Measurements from ENCODE around the gene BCAS1.

BCAS1 gene

GRCh38 chr20:53923566-53924369, 146.6 kb downstream of the BCAS1 start:
- no peaks in the 10 kb centered on the region for H3K9me3 ChIP-seq (ENCODE audit: control insufficient read depth, insufficient read depth, low read depth, low read length)
- H3K4me1 ChIP-seq (ENCODE audit: control insufficient read depth, insufficient read depth, low read length) = no peaks in the 10 kb centered on the region; the same call in 1 of the 2 replicates
- H3K27ac ChIP-seq (ENCODE audit: extremely low read depth, low read depth, low read length) = no peak overlapping the region
- TF ChIP-seq ZNF133 (tag by site-specific recombination; IDR thresholded peaks at IDR 0.05) (no peak), ZNF184 (tag by site-specific recombination; IDR thresholded peaks at IDR 0.05) (peak; percentile 87), ZNF132 (tag by site-specific recombination; IDR thresholded peaks at IDR 0.05; ENCODE audit: borderline replicate concordance) (no peak), ZBTB21 (tag by site-specific recombination; IDR thresholded peaks at IDR 0.05) (no peak)
- H3K36me3 ChIP-seq (ENCODE audit: control insufficient read depth in 2 of 2, insufficient read depth in 1 of 2, low read length in 2 of 2) = no peaks in the 10 kb centered on the region
- ChIA-PET CTCF (interaction anchor here (0.6 to 3.5 kb wide), 2 partner anchors 8 to 62 kb away, joined by 5 to 14 read pairs; no protein-coding TSS in a partner anchor), POLR2A (no interaction called here)
- no peak overlapping the region for H3K4me3 ChIP-seq (ENCODE audit: low read depth, low read length)

- no peak overlapping the region for H3K4me3 ChIP-seq (ENCODE audit: low read depth, low read length)
- H3K36me3 ChIP-seq (ENCODE audit: control insufficient read depth in 2 of 2, insufficient read depth in 1 of 2, low read length in 2 of 2) = no peaks in the 10 kb centered on the region
- H3K9me3 ChIP-seq (ENCODE audit: control insufficient read depth, insufficient read depth, low read depth, low read length) = no peaks in the 10 kb centered on the region
- ChIA-PET POLR2A (no interaction called here), CTCF (interaction anchor here (0.6 kb wide), 2 partner anchors 17 to 61 kb away, joined by 4 to 5 read pairs; no protein-coding TSS in a partner anchor)
- no peaks in the 10 kb centered on the region; the same call in 1 of the 2 replicates for H3K4me1 ChIP-seq (ENCODE audit: control insufficient read depth, insufficient read depth, low read length)
- TF ChIP-seq ZNF747 (tag by site-specific recombination; IDR thresholded peaks at IDR 0.05) = no peak
- no peak overlapping the region for H3K27ac ChIP-seq (ENCODE audit: extremely low read depth, low read depth, low read length)
Measured at GRCh38 chr20:53922901-53923314, 147.5 kb downstream of the BCAS1 start.

DNA sequence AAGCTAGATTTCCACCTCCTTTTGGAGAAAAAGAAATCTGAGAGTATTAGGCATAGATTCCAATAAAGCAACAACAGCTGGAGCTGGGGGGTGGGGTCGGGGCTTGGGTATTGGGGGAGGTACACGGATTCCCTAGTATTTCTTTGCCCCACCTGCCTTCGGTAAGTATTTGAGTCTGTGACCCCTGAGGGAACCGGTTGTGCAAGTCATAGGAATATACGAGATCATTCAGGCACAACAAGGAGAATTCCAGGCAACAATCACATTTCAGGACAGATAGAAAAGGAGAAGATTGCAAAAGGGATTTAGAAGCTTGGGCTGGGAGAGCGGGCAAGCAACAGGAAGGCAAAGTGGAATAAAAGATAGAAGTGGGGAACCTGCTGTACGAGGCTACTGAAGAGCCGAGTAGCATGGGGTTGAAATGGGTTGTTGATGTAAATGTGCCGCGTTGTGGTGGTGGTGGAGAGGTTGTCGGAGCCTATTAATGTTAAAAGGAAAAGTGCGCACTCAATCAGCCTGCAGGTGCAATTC, 148.9 kb downstream of the BCAS1 start:
- POLR2A ChIA-PET = no interaction called here
- H3K4me1 ChIP-seq (ENCODE audit: control insufficient read depth, insufficient read depth, low read length) = no peaks in the 10 kb centered on the region; the same call in 1 of the 2 replicates
- H3K4me3 ChIP-seq (ENCODE audit: low read depth, low read length) = no peak overlapping the region
- H3K9me3 ChIP-seq (ENCODE audit: control insufficient read depth, insufficient read depth, low read depth, low read length) = no peaks in the 10 kb centered on the region
- TF ChIP-seq OSR2 (tag by site-specific recombination; IDR thresholded peaks at IDR 0.05) = no peak
- no peak for TF ChIP-seq ZNF670 (tag by site-specific recombination; IDR thresholded peaks at IDR 0.05; ENCODE audit: low read depth)
- no peak for TF ChIP-seq SP2 (tag by site-specific recombination; IDR thresholded peaks at IDR 0.05)
- TF ChIP-seq ZNF600 (tag by site-specific recombination; IDR thresholded peaks at IDR 0.05) = no peak
- no peak for TF ChIP-seq AEBP2 (tag by site-specific recombination; IDR thresholded peaks at IDR 0.05; ENCODE audit: borderline replicate concordance)
- TF ChIP-seq ZNF404 (tag by site-specific recombination; IDR thresholded peaks at IDR 0.05) = no peak
- no peak for TF ChIP-seq ZNF629 (tag by site-specific recombination; IDR thresholded peaks at IDR 0.05)
- TF ChIP-seq, protein P1, sequence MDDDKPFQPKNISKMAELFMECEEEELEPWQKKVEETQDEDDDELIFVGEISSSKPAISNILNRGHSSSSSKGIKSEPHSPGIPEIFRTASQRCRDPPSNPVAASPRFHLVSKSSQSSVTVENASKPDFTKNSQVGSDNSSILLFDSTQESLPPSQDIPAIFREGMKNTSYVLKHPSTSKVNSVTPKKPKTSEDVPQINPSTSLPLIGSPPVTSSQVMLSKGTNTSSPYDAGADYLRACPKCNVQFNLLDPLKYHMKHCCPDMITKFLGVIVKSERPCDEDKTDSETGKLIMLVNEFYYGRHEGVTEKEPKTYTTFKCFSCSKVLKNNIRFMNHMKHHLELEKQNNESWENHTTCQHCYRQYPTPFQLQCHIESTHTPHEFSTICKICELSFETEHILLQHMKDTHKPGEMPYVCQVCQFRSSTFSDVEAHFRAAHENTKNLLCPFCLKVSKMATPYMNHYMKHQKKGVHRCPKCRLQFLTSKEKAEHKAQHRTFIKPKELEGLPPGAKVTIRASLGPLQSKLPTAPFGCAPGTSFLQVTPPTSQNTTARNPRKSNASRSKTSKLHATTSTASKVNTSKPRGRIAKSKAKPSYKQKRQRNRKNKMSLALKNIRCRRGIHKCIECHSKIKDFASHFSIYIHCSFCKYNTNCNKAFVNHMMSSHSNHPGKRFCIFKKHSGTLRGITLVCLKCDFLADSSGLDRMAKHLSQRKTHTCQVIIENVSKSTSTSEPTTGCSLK (tag by site-specific recombination; IDR thresholded peaks at IDR 0.05) = no peak
- TF ChIP-seq ZNF202 (tag by site-specific recombination; IDR thresholded peaks at IDR 0.05; ENCODE audit: borderline replicate concordance) = no peak
- TF ChIP-seq KLF1 (tag by site-specific recombination; IDR thresholded peaks at IDR 0.05) = no peak
- TF ChIP-seq, protein P2, sequence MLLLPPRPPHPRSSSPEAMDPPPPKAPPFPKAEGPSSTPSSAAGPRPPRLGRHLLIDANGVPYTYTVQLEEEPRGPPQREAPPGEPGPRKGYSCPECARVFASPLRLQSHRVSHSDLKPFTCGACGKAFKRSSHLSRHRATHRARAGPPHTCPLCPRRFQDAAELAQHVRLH (tag by site-specific recombination; IDR thresholded peaks at IDR 0.05) = no peak
- TF ChIP-seq ZNF133 (tag by site-specific recombination; IDR thresholded peaks at IDR 0.05) = no peak
- TF ChIP-seq ZNF335 (tag by site-specific recombination; conservative IDR thresholded peaks at IDR 0.05) = no peak
- TF ChIP-seq ZNF792 (tag by site-specific recombination; IDR thresholded peaks at IDR 0.05) = no peak
- no peak for TF ChIP-seq TSHZ1 (tag by site-specific recombination; IDR thresholded peaks at IDR 0.05; ENCODE audit: borderline replicate concordance)
- TF ChIP-seq ZNF391 (tag by site-specific recombination; IDR thresholded peaks at IDR 0.05; ENCODE audit: borderline replicate concordance, low read depth) = no peak
- TF ChIP-seq ZNF157 (tag by site-specific recombination; IDR thresholded peaks at IDR 0.05) = no peak
- H3K27ac ChIP-seq (ENCODE audit: extremely low read depth, low read depth, low read length) = no peak overlapping the region
- CTCF ChIA-PET = interaction anchor here (0.7 kb wide), 1 partner anchor 19 kb away, joined by 3 read pairs; no protein-coding TSS in a partner anchor
- H3K36me3 ChIP-seq (ENCODE audit: control insufficient read depth in 2 of 2, insufficient read depth in 1 of 2, low read length in 2 of 2) = no peaks in the 10 kb centered on the region

All from HEK293 (cell line).